ENCODE results near the gene NEMF.
"Not testable (repeated sequence)": the region's sequence is repeated elsewhere in the genome, so short reads cannot be mapped to it uniquely, and the experiment has no call there.

The NEMF gene, protein sequence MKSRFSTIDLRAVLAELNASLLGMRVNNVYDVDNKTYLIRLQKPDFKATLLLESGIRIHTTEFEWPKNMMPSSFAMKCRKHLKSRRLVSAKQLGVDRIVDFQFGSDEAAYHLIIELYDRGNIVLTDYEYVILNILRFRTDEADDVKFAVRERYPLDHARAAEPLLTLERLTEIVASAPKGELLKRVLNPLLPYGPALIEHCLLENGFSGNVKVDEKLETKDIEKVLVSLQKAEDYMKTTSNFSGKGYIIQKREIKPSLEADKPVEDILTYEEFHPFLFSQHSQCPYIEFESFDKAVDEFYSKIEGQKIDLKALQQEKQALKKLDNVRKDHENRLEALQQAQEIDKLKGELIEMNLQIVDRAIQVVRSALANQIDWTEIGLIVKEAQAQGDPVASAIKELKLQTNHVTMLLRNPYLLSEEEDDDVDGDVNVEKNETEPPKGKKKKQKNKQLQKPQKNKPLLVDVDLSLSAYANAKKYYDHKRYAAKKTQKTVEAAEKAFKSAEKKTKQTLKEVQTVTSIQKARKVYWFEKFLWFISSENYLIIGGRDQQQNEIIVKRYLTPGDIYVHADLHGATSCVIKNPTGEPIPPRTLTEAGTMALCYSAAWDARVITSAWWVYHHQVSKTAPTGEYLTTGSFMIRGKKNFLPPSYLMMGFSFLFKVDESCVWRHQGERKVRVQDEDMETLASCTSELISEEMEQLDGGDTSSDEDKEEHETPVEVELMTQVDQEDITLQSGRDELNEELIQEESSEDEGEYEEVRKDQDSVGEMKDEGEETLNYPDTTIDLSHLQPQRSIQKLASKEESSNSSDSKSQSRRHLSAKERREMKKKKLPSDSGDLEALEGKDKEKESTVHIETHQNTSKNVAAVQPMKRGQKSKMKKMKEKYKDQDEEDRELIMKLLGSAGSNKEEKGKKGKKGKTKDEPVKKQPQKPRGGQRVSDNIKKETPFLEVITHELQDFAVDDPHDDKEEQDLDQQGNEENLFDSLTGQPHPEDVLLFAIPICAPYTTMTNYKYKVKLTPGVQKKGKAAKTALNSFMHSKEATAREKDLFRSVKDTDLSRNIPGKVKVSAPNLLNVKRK

GRCh38 chr14:49852301-49853157 lies at the start of gene NEMF:
NEMF (minus strand) TSS chr14:49852788; CDS start chr14:49852753, 35 bp downstream.
- peak; percentile 94 for DNase-seq

- DNase-seq = no peak
Observed at GRCh38 chr14:49900973-49901372, 48.4 kb upstream of the NEMF start.

DNA sequence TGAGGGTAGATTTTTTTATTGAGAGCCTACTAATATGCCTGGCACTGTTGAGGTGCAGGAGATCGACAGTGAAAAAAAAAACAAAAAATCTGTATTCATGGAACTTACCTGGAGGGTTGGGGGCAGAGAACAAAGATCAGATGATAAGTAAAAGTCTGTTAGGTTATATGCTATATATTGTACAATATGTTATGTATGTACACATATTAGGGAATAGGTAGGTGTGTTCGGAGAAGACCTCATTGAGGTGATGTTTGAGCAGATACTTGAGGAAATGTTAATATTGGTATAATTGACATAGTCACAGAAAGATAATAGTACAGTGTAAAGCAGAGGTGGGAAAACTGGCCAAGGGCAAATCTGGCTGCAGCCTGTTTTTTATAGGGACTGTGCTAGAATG lies 45.9 kb upstream of the NEMF start:
- DNase-seq = no peak

GRCh38 chr14:49897965-49898364 lies 45.4 kb upstream of the NEMF start:
- no peak for DNase-seq

DNA sequence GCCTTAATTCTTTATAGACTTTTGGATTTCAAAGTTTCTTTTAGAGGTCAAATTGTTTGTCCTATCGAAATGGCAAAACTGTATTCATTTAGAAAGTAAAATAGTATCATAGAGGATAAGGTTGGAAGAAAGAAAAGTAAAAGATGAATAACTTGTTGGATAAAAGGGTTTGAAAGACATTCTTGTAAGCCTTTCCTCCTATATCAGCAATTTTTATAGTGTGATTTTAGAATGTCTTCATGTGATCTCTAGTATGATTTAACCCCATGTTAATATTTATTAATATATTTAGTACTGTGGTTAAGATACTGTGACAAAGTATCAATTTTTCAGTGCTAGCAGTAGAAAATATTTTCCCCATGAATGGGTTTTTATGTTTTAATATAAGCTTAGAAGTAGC lies 44.8 kb upstream of the NEMF start:
- no peak for DNase-seq

GRCh38 chr14:49896966-49897365 lies 44.4 kb upstream of the NEMF start:
- no peak for DNase-seq

DNA sequence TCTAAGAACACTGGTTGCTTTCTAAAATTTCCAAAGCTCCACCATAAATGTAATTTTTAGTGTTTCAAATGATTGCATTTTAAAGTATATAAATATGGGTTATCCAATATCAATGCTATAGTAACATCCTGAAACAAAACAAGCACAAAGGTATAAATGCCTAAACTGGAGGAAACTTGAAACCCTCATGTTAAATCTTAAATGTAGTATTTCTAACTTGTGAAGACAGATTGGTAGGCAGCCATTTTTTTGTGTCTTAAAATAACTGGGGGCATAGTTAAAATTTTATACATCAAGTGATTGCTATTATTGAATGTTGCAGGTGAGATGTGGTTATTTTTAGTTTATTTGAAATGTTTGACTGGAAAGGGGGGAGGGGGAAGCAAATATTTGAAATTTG lies 43.7 kb upstream of the NEMF start:
- DNase-seq = not testable (repeated sequence)

GRCh38 chr14:49895480-49895879 lies 42.9 kb upstream of the NEMF start:
- no peak for DNase-seq

DNA sequence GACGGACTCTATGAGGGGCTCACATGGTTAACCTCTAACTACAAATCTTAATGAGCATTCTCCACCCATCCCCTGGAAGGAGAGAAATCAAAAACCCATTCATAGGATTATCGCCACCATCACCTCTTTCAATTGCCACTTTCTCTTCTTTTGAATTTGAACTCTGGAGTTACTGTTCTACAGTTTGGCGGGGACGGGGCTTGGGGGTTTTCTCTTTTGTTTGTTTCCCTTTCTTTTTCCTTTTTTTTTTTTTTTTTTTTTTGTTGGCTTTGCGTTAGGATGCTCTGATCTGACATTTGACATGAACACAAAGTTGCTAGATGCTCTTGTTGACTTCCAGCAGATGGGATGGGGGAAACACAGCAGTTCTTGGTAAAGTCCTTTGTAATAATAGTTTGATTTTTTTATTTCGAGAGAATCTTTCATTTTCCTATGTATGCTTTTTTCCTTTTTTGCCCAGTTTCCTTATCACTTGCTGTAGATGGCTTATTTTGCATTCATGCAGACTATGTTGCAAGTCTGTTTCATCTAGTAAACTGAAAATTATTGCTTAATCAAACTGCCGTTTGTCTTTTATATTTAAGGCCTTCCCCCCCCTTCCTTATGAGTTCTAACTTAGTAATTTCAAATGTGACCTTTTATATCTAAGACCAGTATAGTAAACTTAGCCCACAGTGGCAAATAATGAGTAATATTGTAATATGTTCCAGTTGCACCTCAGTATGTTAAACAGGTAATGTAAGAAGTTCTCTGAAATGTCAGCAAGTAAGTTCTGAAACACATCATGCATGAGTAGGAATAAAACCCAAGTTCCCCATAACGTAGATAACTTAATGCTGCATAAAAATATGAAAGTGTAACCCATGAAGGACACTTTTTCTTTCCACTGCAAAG lies 41.9 kb upstream of the NEMF start:
- not testable (repeated sequence) for DNase-seq

GRCh38 chr14:49893309-49894213 lies 41.0 kb upstream of the NEMF start:
- DNase-seq = no peak

GRCh38 chr14:49892636-49893308 lies 40.2 kb upstream of the NEMF start, which contains the start of gene ARF6:
ARF6 (plus strand) TSS chr14:49893082; CDS start chr14:49893737, 655 bp downstream.
- peak; percentile 98 for DNase-seq

DNA sequence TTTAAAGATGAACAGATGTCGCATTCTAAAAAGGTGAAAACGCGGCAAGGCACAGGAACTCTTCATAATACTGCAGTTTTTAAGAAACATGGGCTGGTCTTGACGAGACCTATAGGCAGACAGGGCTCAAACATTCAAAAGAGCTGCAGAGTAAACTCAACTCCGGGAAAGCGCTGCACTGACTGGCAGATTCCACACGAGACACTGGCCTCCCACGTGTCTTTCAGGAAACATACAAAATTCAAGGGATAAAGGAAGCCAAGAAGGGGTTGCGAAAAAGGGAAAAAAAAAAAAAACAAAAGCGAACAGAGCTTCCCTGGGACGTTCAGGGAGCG lies 39.7 kb upstream of the NEMF start:
- no peak for DNase-seq

- DNase-seq = no peak
Observed at GRCh38 chr14:49888293-49888692, 35.7 kb upstream of the NEMF start.

GRCh38 chr14:49886523-49886922 lies 33.9 kb upstream of the NEMF start:
- DNase-seq = no peak

DNA sequence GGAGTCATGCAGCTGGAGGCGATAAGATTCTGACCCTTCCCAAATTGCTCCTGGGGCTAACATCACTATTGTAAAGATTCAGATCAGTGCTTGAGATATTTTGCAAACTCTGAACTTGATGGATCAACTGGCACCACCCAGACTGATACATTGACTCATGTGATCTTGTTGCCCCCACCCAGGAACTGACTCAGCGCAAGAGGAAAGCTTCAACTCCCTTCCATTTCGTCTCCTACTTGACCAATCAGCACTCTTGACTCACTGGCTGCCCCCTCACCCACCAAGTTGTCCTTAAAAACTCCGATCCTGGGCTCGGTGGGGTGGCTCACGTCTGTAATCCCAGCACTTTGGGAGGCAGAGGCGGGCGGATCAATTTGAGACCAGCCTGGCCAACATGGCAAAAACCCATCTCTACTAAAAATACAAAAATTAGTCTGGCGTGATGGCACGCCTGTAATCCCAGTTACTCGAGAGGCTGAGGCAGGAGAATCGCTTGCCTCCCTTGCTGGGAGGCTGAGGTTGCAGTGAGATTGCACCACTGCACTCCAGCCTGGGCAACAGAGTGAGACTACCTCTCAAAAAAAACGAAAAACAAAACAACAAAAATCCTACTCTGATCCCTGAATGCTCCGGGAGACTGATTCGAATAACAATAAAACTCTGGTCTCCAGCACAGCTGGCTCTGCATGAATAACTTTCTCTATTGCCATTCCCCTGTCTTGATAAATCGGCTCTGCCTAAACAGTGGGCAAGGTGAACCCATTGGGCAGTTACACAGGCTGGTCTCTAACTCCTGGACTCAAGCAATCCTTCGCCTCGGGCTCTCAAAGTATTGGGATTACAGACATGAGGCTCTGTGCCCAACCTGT lies 30.5 kb upstream of the NEMF start:
- no peak for DNase-seq

DNA sequence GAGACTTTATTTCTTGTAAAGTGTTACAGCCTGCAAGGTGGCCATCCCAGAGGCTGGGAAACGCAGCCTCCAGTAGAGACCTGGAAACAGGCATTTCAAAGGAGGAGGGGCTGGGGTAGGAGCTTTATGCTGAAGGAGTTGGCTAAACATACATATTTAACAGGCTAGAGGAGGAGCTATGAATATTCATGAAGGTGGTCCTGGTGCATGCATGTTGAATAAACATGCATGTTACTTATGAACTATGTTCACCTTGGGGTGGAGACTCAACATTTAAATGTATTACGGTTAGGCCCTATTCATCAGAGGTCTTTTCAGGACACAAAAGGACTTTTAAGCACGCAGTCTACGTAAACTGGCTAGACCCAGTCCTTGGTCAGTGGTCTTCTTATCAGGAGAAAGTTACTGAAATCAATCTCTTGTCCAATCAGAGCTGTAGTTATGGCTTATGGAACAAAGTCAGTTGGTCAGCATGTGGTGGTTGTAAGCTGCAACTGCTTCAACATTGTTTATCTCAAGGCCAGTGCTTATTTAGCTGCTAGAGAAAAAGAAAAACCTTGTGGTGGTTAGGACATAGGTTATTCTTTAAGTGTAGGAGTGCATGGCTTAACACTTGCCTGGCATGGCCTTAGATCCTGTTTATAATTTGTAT lies 28.9 kb upstream of the NEMF start:
- no peak for DNase-seq

- DNase-seq = no peak
Observed at GRCh38 chr14:49880267-49881064, 27.9 kb upstream of the NEMF start.

Measured in right forelimb (tissue), 1 donor.